GM18498 (cell line): Measurements from ENCODE around the gene TLN1.

ENCODE experiments used
- ATAC-seq: cut with Tn5 transposase; IDR thresholded peaks from one replicate; pipeline ENCODE4 v1.9.1; 2021; ENCODE audit warnings: mild to moderate bottlenecking, moderate library complexity; ENCODE audit not compliant: unreplicated experiment

Gene TLN1

GRCh38 chr9:35665471-35665818 is 66.5 kb downstream of the TLN1 start:
- ATAC-seq, result no peak

GRCh38 chr9:35664531-35665470 is 67.2 kb downstream of the TLN1 start, which contains the start of gene ARHGEF39:
ARHGEF39 (minus strand) TSS chr9:35665195; CDS start chr9:35665169, 26 bp downstream.
- ATAC-seq, result peak; percentile 79

GRCh38 chr9:35662437-35662836 is 69.6 kb downstream of the TLN1 start:
- no peak for ATAC-seq

- no peak for ATAC-seq
Measured at GRCh38 chr9:35661756-35662350, 70.1 kb downstream of the TLN1 start.

- no peak for ATAC-seq
Measured at GRCh38 chr9:35660966-35661415, 71.0 kb downstream of the TLN1 start.

- ATAC-seq, result no peak
Measured at GRCh38 chr9:35659340-35659739, 72.7 kb downstream of the TLN1 start.

GRCh38 chr9:35658968-35659220 is 73.1 kb downstream of the TLN1 start:
- ATAC-seq, result peak; percentile 1

- peak; percentile 71 for ATAC-seq
Measured at GRCh38 chr9:35658137-35658967, 73.6 kb downstream of the TLN1 start, which contains the start of gene CCDC107. CCDC107 (plus strand) TSS chr9:35658292; CDS start chr9:35658380, 88 bp downstream.

GRCh38 chr9:35657546-35658136 is 74.4 kb downstream of the TLN1 start, which contains the start of gene RMRP:
RMRP (minus strand) TSS chr9:35658019.
- peak; percentile 87 for ATAC-seq

- no peak for ATAC-seq
Measured at GRCh38 chr9:35656831-35657545, 75.0 kb downstream of the TLN1 start.

- no peak for ATAC-seq
Measured at GRCh38 chr9:35656348-35656747, 75.6 kb downstream of the TLN1 start.

GRCh38 chr9:35653611-35654010 is 78.4 kb downstream of the TLN1 start:
- no peak for ATAC-seq

GRCh38 chr9:35652829-35653209 is 79.2 kb downstream of the TLN1 start:
- no peak for ATAC-seq

GRCh38 chr9:35651956-35652828 is 79.8 kb downstream of the TLN1 start:
- no peak for ATAC-seq

GRCh38 chr9:35650341-35651158 is 81.4 kb downstream of the TLN1 start, which contains the start of gene SIT1:
SIT1 (minus strand) TSS chr9:35650931; CDS start chr9:35650853, 78 bp downstream.
- no peak for ATAC-seq

- ATAC-seq, result no peak
Measured at GRCh38 chr9:35649431-35650340, 82.3 kb downstream of the TLN1 start.
